GM21717 (cell line): ENCODE results near the gene TTC8.
A peak's percentile ranks its signal among the peaks of the same experiment; 100 is the strongest.
"Not testable (repeated sequence)": the region's sequence is repeated elsewhere in the genome, so short reads cannot be mapped to it uniquely, and the experiment has no call there.

ENCODE experiments used
- ATAC-seq: cut with Tn5 transposase; IDR thresholded peaks from one replicate; pipeline ENCODE4 v1.9.1; 2021; ENCODE audit warnings: mild to moderate bottlenecking, moderate library complexity; ENCODE audit not compliant: unreplicated experiment

TTC8 gene

GRCh38 chr14:88823968-88824313 lies 510 bp upstream of the TTC8 start:
- ATAC-seq = peak; percentile 6

DNA sequence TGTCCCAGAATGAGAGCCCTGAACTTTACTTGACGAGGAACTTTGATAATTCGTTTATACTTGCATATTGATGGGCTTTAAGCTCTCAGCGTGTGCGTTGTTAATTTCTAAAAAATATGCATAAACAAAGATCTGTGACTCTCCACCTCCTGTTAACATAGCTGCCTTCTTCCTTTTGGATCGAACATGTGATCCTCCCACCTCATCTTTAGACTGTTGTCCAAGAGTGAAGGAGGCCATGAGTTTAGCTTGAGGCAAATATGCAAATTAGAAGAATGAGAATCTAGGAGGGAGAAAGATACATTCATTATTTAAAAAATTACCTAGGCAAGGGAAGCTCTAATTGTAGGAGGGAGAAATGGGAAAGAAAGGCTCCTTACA lies 617 bp downstream of the TTC8 start:
- ATAC-seq = no peak

- no peak for ATAC-seq
Observed at GRCh38 chr14:88825503-88825902, 1.1 kb downstream of the TTC8 start.

- ATAC-seq = no peak
Observed at GRCh38 chr14:88829188-88829587, 4.7 kb downstream of the TTC8 start.

- no peak for ATAC-seq
Observed at GRCh38 chr14:88829685-88830302, 5.3 kb downstream of the TTC8 start.

DNA sequence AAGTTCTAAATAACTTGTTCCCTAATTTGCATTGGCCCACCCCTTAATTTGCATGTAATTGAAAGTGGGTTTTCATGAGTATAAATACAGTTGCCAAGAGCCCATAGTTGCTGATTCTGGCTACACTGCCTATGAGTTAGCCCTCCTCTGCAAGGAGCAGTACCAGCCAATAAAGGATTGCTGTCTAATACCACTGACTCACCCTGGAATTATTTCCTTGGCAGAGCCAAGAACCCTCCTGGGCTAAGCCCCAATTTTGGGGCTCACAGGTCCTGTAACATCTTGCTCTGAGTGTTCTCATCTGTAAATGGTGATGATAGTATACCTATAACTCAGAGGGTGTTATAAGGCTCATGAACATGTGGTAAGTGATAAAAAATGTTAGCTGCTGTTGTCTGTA lies 6.8 kb downstream of the TTC8 start:
- no peak for ATAC-seq

GRCh38 chr14:88834883-88835431 lies 10.5 kb downstream of the TTC8 start:
- no peak for ATAC-seq

DNA sequence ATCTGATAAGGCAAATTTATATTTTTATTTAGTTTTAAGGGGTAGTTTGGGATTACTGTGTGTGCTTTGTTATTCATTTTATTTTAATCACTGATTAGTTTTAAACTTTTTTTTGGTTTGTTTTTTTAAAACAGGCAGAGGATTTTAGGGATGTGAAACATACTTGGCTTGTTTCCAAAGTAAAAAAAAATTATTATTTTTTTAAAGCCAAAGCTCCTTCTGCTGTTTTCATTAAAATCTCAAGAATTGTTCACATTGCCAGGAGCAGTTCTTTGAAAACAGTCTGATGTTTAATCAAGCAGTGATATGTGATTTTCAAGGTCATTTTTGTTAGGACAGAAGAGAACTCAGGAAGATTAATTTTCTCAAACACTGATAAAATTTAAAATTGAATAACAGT lies 11.2 kb downstream of the TTC8 start:
- ATAC-seq = no peak

DNA sequence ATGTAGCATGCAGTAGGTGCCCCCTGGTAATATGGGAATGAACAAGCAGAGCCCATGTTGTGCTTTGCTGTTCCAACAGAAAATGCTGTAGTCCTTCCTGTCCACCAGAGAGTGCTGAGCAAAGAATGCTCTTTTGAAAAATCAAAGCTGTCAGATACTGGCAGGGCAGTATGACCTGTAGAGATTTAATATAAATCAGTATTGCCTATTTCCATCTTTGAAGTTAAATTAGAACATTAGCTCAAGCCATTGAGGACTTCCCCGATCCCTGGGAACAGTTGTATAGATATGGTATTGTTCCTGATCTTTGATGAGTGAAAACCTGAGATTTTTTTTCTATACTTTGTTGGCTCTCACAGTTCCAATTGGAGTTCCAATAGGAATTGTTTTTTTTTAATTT lies 13.0 kb downstream of the TTC8 start:
- no peak for ATAC-seq

- no peak for ATAC-seq
Observed at GRCh38 chr14:88838015-88838414, 13.6 kb downstream of the TTC8 start.

- ATAC-seq = no peak
Observed at GRCh38 chr14:88840926-88841325, 16.5 kb downstream of the TTC8 start.

GRCh38 chr14:88841741-88842140 lies 17.3 kb downstream of the TTC8 start:
- no peak for ATAC-seq

GRCh38 chr14:88842414-88842813 lies 18.0 kb downstream of the TTC8 start:
- ATAC-seq = no peak

DNA sequence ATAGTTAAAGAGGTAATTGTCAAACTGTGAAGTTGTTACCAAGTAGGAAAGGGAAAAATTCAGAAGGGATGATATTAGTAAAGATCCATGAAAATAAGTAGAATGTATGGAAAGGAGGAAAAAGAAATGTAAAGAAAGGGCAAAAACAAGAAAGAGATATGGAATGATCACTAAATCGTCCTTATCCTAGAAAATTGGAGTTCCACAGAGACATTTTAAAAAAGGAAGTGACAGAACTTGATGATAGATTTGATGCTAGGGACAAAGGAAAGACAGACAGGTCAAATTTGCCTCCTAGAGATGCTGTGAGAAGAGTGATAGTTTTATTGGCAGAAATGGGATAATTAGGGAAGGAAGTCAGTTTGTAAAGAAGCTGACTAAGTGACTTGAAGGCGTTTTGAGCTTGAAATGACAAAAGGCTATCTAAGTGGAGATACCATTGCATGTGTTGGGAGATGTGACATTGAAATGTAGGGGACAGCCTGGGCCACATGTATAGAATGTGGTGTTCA lies 20.6 kb downstream of the TTC8 start:
- no peak for ATAC-seq

DNA sequence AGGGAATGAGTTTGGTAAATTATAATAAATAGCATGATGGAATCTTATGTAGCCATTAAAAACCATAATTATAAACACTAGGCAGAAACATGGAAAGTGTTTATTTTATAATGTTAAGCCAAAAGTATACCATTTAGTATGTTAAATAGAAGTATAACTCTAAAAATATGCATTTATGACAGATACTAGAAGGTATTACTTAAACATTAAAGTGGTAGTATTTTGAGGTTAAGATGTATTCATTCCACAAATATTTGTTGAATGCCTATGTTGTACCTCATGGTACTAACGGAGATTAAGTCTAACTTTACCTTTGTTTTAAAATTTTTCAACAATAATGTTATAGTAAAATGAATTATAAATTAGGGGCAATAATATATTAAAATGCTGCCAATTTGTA lies 24.1 kb downstream of the TTC8 start:
- ATAC-seq = no peak

GRCh38 chr14:88849716-88850115 lies 25.3 kb downstream of the TTC8 start:
- no peak for ATAC-seq

- ATAC-seq = no peak
Observed at GRCh38 chr14:88851587-88851986, 27.1 kb downstream of the TTC8 start.

DNA sequence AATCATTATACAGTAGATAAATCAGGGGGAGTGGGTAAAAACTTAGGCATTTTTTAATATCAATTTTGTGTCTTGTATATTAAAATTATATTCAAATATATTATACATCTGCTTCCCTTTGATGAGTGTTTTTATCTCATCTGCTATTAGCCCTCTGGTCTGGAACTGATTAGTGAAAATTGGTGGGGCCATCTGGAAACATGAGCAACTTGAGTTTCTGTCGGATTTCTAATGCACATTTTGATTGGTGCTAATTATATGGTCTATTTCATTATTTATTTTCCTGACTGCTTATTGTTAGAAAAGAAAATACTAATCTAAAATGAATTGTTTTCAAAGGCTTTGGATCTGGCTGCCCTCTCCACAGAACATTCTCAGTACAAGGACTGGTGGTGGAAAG lies 28.2 kb downstream of the TTC8 start:
- no peak for ATAC-seq

GRCh38 chr14:88853129-88853528 lies 28.7 kb downstream of the TTC8 start:
- ATAC-seq = no peak

DNA sequence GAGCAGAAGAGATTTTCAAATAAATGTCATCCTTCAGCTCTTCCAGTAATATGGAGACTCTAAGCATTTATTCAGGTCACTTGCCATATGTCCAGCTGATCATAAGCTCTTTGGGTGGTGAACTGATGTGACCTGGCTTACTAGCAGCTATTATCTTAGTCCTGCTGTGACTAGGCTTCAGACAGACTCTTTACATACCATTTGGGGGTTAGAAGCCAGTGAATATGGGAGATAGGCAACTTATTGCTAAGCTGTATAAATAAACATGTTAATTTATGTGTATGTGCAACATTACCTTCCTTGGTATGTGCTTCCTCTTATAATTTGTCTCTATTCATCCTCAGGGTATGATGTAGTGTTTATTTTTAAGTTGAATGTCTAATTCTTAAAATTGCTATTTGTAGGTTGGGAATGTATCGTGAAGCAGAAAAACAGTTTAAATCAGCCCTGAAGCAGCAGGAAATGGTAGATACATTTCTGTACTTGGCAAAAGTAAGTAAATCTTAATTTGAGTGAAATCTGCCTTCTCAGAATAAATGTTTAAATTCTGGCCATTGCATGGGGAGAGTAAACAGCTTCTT lies 32.4 kb downstream of the TTC8 start:
- ATAC-seq = no peak

- not testable (repeated sequence) for ATAC-seq
Observed at GRCh38 chr14:88857861-88858260, 33.4 kb downstream of the TTC8 start.

DNA sequence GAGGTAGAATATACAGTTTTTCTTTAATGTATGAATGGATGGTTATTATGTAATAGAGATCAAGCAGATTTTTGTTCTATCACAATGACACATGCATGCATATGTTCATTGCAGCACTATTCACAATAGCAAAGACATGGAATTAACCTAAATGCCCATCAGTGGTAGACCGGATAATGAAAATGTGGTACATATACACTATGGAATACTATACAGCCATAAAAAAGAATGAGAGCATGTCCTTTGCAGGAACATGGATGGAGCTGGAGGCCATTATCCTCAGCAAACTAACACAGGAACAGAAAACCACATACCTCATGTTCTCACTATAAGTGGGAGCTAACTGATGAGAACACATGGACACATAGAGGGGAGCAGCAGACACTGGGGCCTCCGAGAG lies 34.7 kb downstream of the TTC8 start:
- not testable (repeated sequence) for ATAC-seq

DNA sequence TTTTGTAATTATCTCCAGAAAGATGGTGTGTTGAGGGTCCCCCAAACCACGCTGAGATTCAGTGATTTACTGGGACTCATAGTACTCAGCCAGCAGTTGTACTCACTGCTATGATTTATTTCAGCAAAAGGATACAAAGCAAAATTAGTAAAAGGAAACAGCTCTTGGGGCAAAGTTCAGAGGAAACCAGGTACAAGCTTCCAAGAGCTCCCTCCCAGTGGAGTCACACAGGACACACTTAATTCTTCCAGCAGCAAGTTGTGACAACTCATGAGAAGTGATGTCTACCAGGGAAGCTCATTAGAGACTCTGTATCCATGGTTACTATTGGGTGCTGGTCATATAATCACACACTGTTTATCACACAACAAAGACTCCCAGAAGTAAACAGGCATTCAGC lies 38.7 kb downstream of the TTC8 start:
- ATAC-seq = no peak
